Neural cell (in vitro differentiated cells): ENCODE measurements around the gene HBEGF.

Experiments
- CTCF ChIP-seq: fragments of 450-650 bp; IDR thresholded peaks from 2 replicates; pipeline ENCODE4 v1.5.1; 2014; ENCODE audit warnings: antibody characterized with exemption, mild to moderate bottlenecking, moderate library complexity; ENCODE audit not compliant: poor library complexity, severe bottlenecking
- EZH2 ChIP-seq: fragments of 200-600, 300-800 bp; shearing (Covaris generic), sonication (generic); IDR thresholded peaks from 2 replicates; pipeline ENCODE4 v1.6.1; 2014; ENCODE audit warnings: antibody characterized with exemption, low read length, borderline replicate concordance, mild to moderate bottlenecking; ENCODE audit not compliant: insufficient read depth, poor library complexity, severe bottlenecking
- POLR2AphosphoS5 ChIP-seq: IDR thresholded peaks from 2 replicates; pipeline ENCODE4 v1.6.1; 2012
- RAD21 ChIP-seq: fragments of 450-650 bp; conservative IDR thresholded peaks from 2 replicates; pipeline ENCODE4 v1.6.1; 2014; ENCODE audit warnings: antibody characterized with exemption, mild to moderate bottlenecking, moderate library complexity

GRCh38 chr5:140365282-140365681 lies 18.9 kb upstream of the HBEGF start:
- no peak for TF ChIP-seq CTCF
- no peak for TF ChIP-seq RAD21
- TF ChIP-seq EZH2 = no peak
- no peak for TF ChIP-seq POLR2AphosphoS5
